HG02642 (cell line): Measurements from ENCODE around the gene FOXF1.

Source experiments
- ATAC-seq: cut with Tn5 transposase; IDR thresholded peaks from one replicate; pipeline ENCODE4 v1.9.1; 2021; ENCODE audit warnings: mild to moderate bottlenecking; ENCODE audit not compliant: unreplicated experiment, poor library complexity

Gene FOXF1

GRCh38 chr16:86492267-86492960 lies 17.9 kb upstream of the FOXF1 start:
- ATAC-seq: no peak

GRCh38 chr16:86492961-86493629 lies 17.2 kb upstream of the FOXF1 start:
- no peak for ATAC-seq

GRCh38 chr16:86494039-86494564 lies 16.2 kb upstream of the FOXF1 start:
- ATAC-seq: no peak

GRCh38 chr16:86494565-86495356 lies 15.6 kb upstream of the FOXF1 start:
- ATAC-seq: no peak

GRCh38 chr16:86495357-86495701 lies 15.0 kb upstream of the FOXF1 start:
- ATAC-seq: no peak

- ATAC-seq: no peak
These were observed 14.5 kb upstream of the FOXF1 start for GRCh38 chr16:86495756-86496261.

- ATAC-seq: no peak
These were observed 13.9 kb upstream of the FOXF1 start for GRCh38 chr16:86496262-86496928.

GRCh38 chr16:86496929-86497461 lies 13.3 kb upstream of the FOXF1 start:
- no peak for ATAC-seq

- ATAC-seq: no peak
These were observed 12.7 kb upstream of the FOXF1 start for GRCh38 chr16:86497551-86498021.

- ATAC-seq: no peak
These were observed 12.1 kb upstream of the FOXF1 start for GRCh38 chr16:86498155-86498670.

GRCh38 chr16:86498671-86499439 lies 11.5 kb upstream of the FOXF1 start:
- no peak for ATAC-seq

GRCh38 chr16:86499440-86499786 lies 10.9 kb upstream of the FOXF1 start:
- no peak for ATAC-seq

GRCh38 chr16:86499889-86500707 lies 10.2 kb upstream of the FOXF1 start:
- ATAC-seq: no peak

- no peak for ATAC-seq
These were observed 9.4 kb upstream of the FOXF1 start for GRCh38 chr16:86500708-86501510.

- ATAC-seq: no peak
These were observed 8.1 kb upstream of the FOXF1 start for GRCh38 chr16:86501989-86502855.

- no peak for ATAC-seq
These were observed 7.2 kb upstream of the FOXF1 start for GRCh38 chr16:86502856-86503748.
